ENCODE results near the gene SLC36A4. TPM values are rescaled to one million over a fixed set of nuclear protein-coding genes. Genes with fewer than 3 reads are reported as not detected.
A peak's percentile ranks its signal among the peaks of the same experiment; 100 is the strongest.

Gene SLC36A4
- total and polyA plus RNA-seq, 2 of the 13 experiments (the other 11 are each of a cell fraction or from before 2014, with no cell fraction given), result 7.3 to 9.5 TPM

- Histone ChIP-seq H3K36me3 (replicated peaks in 1 of 2; ENCODE audit: control insufficient read depth in 1 of 2, insufficient read depth in 2 of 2, low read length in 2 of 2) (no peaks in the 10 kb centered on the region), H3K27ac (ENCODE audit: extremely low read length, insufficient read depth, low read length) (no peak overlapping the region), H2AFZ (ENCODE audit: low read length) (no peak overlapping the region), H4K20me1 (ENCODE audit: insufficient read depth, low read length) (no peaks in the 10 kb centered on the region), H3K4me3 (replicated peaks in 1 of 3; ENCODE audit: insufficient read depth in 1 of 3, low read depth in 2 of 3, low read length in 3 of 3) (no peak overlapping the region), H3K9ac (ENCODE audit: insufficient read depth, low read depth, low read length) (no peak overlapping the region), H3K79me2 (ENCODE audit: insufficient read depth, low read length) (no peaks in the 10 kb centered on the region), H3K4me2 (ENCODE audit: low read depth, low read length) (no peak overlapping the region), H3K27me3 (ENCODE audit: control insufficient read depth in 1 of 2, insufficient read depth in 2 of 2, low read length in 2 of 2) (no peaks in the 10 kb centered on the region; a peak in 1 of 5 replicates), H3K4me1 (ENCODE audit: insufficient read depth, low read length) (no peaks in the 10 kb centered on the region), H3K9me3 (ENCODE audit: low read length) (no peaks in the 10 kb centered on the region)
- no peak for TF ChIP-seq ELF1 (CRISPR knock-in tag; IDR thresholded peaks at IDR 0.05)
- no peak for TF ChIP-seq ZNF607 (CRISPR knock-in tag; IDR thresholded peaks at IDR 0.05; ENCODE audit: borderline replicate concordance)
- no peak for TF ChIP-seq CBX5 (CRISPR knock-in tag; IDR thresholded peaks at IDR 0.05; ENCODE audit: borderline replicate concordance)
- TF ChIP-seq AGO2 (optimal IDR thresholded peaks at IDR 0.05; ENCODE audit: low read depth, low read length), result no peak
- no peak for TF ChIP-seq MNT (IDR thresholded peaks at IDR 0.05)
- POLR2A ChIA-PET, result no interaction called here
- CTCF ChIA-PET (ENCODE audit: low intra/inter-chr PET ratio, low total read pairs), result no interaction called here
- no peak for DNase-seq (ENCODE audit: low spot score)
- peak; percentile 49; the same call in 2 of the 3 replicates for ATAC-seq
- intact Hi-C loops (cut with micrococcal nuclease; ENCODE audit: unreplicated experiment) (no loop called here), in situ Hi-C loops (cut with HindIII; ENCODE audit: extremely low pct_ligation_motif_present, low pct_unique_long_range_greater_than_20kb) (no loop called here)
- FAIRE-seq, result no peak
- no TSS peak for BruUV-seq (replicated peaks)
- 30% methylated on average over 5 of the region's 6 CpGs for WGBS (ENCODE audit: low lambda C conversion rate)
These were observed 81.0 kb downstream of the SLC36A4 start for GRCh38 chr11:93116641-93117441.

- 2% methylated on average over 4 of the region's 4 CpGs for WGBS (ENCODE audit: low lambda C conversion rate)
- ATAC-seq (no peak), FAIRE-seq (no peak), DNase-seq (ENCODE audit: low spot score) (no peak)
- BruUV-seq (replicated peaks), result no TSS peak
- H3K9me3 ChIP-seq (ENCODE audit: low read length), result no peaks in the 10 kb centered on the region
- POLR2A ChIA-PET, result no interaction called here
- no peaks in the 10 kb centered on the region for H3K36me3 ChIP-seq (replicated peaks in 1 of 2; ENCODE audit: control insufficient read depth in 1 of 2, insufficient read depth in 2 of 2, low read length in 2 of 2)
- in situ Hi-C loops (cut with HindIII; ENCODE audit: extremely low pct_ligation_motif_present, low pct_unique_long_range_greater_than_20kb) (no loop called here), intact Hi-C loops (cut with micrococcal nuclease; ENCODE audit: unreplicated experiment) (no loop called here)
- H3K4me3 ChIP-seq (replicated peaks in 1 of 3; ENCODE audit: insufficient read depth in 1 of 3, low read depth in 2 of 3, low read length in 3 of 3), result no peak overlapping the region
- no peak overlapping the region for H3K4me2 ChIP-seq (ENCODE audit: low read depth, low read length)
- no peaks in the 10 kb centered on the region for H3K79me2 ChIP-seq (ENCODE audit: insufficient read depth, low read length)
- H2AFZ ChIP-seq (ENCODE audit: low read length), result no peak overlapping the region
- no peak overlapping the region for H3K27ac ChIP-seq (ENCODE audit: extremely low read length, insufficient read depth, low read length)
- no peaks in the 10 kb centered on the region for H4K20me1 ChIP-seq (ENCODE audit: insufficient read depth, low read length)
- no peak for TF ChIP-seq ZSCAN12 (CRISPR knock-in tag; IDR thresholded peaks at IDR 0.05)
- no peak for TF ChIP-seq NPAS2 (CRISPR knock-in tag; IDR thresholded peaks at IDR 0.05; ENCODE audit: borderline replicate concordance)
- TF ChIP-seq ZSCAN5A (CRISPR knock-in tag; IDR thresholded peaks at IDR 0.05; ENCODE audit: borderline replicate concordance), result no peak
- TF ChIP-seq ZNF7 (CRISPR knock-in tag; IDR thresholded peaks at IDR 0.05), result no peak
- TF ChIP-seq ZNF580 (CRISPR knock-in tag; IDR thresholded peaks at IDR 0.05; ENCODE audit: borderline replicate concordance, low read depth), result no peak
- no peak for TF ChIP-seq MYC (CRISPR knock-in tag; IDR thresholded peaks at IDR 0.05; ENCODE audit: borderline replicate concordance)
- no peak for TF ChIP-seq ZNF572 (CRISPR knock-in tag; IDR thresholded peaks at IDR 0.05)
- no peak for TF ChIP-seq BORCS8-MEF2B (CRISPR knock-in tag; IDR thresholded peaks at IDR 0.05)
- no peak for TF ChIP-seq ZNF383 (CRISPR knock-in tag; IDR thresholded peaks at IDR 0.05; ENCODE audit: borderline replicate concordance)
- no peak for TF ChIP-seq ZNF44 (CRISPR knock-in tag; IDR thresholded peaks at IDR 0.05)
- CTCF ChIA-PET (ENCODE audit: low intra/inter-chr PET ratio, low total read pairs), result no interaction called here
- no peak overlapping the region for H3K9ac ChIP-seq (ENCODE audit: insufficient read depth, low read depth, low read length)
- H3K27me3 ChIP-seq (ENCODE audit: control insufficient read depth in 1 of 2, insufficient read depth in 2 of 2, low read length in 2 of 2), result no peaks in the 10 kb centered on the region; a peak in 1 of 5 replicates
- no peaks in the 10 kb centered on the region for H3K4me1 ChIP-seq (ENCODE audit: insufficient read depth, low read length)
These were observed 83.5 kb downstream of the SLC36A4 start for GRCh38 chr11:93114304-93114703.

Data from HepG2 (cell line).